ENCODE results near the gene WNT3.

GRCh38 chr17:46800573-46800972 is 17.9 kb downstream of the WNT3 start:
- TF ChIP-seq CTCF (IDR thresholded peaks at IDR 0.05; ENCODE audit: low read length) (no peak), EZH2 (IDR thresholded peaks at IDR 0.05; ENCODE audit: borderline replicate concordance, low read length) (no peak)

Data from OCI-LY1 (cell line).